Measurements from ENCODE around the gene FBXL13. TPM values are rescaled to one million over a fixed set of nuclear protein-coding genes. Genes with fewer than 3 reads are reported as not detected.
A peak's percentile ranks its signal among the peaks of the same experiment; 100 is the strongest.
"Not testable (repeated sequence)": the region's sequence is repeated elsewhere in the genome, so short reads cannot be mapped to it uniquely, and the experiment has no call there.

Gene FBXL13
- total RNA-seq, 2 experiments from 2014 or later = 0.15 to 0.17 TPM

- CTCF ChIA-PET; H3K9me3 Mint-ChIP-seq; DNase-seq; POLR2A ChIA-PET; H3K36me3 Mint-ChIP-seq (ENCODE audit: low read depth); H3K4me3 Mint-ChIP-seq; H3K27me3 Mint-ChIP-seq; H3K4me1 Mint-ChIP-seq; H3K27ac Mint-ChIP-seq: not testable (repeated sequence)
Observed at GRCh38 chr7:102902052-102902451, 172.5 kb downstream of the FBXL13 start.

DNA sequence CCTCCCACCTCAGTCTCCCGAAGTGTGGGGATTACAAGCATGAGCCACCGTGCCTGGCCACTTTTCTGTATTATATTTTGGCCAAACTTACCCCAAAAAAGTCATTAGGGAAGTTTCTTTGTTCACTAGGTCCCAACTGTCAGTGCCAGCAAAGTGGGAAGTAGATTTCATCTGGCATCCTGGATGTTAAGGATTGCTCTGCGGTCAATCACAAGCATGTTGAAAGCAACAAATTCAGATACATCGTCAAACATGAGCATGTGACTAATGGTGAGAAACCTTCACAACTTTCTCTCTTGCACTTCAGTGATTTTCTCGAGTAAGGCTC lies 176.1 kb downstream of the FBXL13 start:
- H3K27me3 Mint-ChIP-seq = peaks cover 6% of the 10 kb centered on the region
- no peaks in the 10 kb centered on the region for H3K36me3 Mint-ChIP-seq (ENCODE audit: low read depth)
- no peak overlapping the region for H3K27ac Mint-ChIP-seq
- H3K9me3 Mint-ChIP-seq = no peaks in the 10 kb centered on the region
- POLR2A ChIA-PET = no interaction called here
- CTCF ChIA-PET = no interaction called here
- no peak overlapping the region for H3K4me3 Mint-ChIP-seq
- no peak for DNase-seq
- H3K4me1 Mint-ChIP-seq = no peaks in the 10 kb centered on the region

DNA sequence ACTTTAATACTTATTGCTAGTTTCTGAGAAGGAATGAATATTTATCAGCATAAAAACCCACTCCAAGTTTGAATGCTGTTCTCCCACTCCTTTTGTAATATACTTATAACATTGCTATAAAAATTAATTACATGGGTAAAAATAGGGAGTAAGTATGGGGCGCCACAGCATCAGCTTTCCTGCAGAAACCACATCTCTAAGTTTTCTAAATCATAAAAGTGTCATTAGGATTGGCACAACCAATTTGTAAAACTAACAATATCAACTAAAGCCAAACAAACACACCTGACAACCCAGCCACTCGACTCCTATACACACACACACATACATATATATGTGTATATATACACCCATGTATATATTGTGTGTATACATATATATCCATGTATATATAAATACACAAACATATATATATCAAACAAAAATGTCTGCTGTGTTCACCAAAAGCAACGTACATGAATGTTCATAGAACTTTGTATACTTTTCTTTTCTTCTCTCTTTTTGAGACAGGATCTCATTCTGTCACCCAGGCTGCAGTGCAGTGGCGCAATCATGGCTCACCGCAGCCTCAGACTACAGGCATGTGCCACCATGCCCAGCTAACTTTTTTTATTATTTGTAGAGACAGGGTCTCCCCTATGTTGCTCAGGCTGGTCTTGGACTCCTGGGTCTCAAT lies 176.6 kb downstream of the FBXL13 start:
- Mint-ChIP-seq H3K9me3 (no peaks in the 10 kb centered on the region), H3K27ac (no peak overlapping the region), H3K27me3 (peaks cover 3% of the 10 kb centered on the region), H3K4me1 (no peaks in the 10 kb centered on the region), H3K4me3 (no peak overlapping the region), H3K36me3 (ENCODE audit: low read depth) (no peaks in the 10 kb centered on the region)
- POLR2A ChIA-PET = no interaction called here
- no peak for DNase-seq
- CTCF ChIA-PET = no interaction called here

DNA sequence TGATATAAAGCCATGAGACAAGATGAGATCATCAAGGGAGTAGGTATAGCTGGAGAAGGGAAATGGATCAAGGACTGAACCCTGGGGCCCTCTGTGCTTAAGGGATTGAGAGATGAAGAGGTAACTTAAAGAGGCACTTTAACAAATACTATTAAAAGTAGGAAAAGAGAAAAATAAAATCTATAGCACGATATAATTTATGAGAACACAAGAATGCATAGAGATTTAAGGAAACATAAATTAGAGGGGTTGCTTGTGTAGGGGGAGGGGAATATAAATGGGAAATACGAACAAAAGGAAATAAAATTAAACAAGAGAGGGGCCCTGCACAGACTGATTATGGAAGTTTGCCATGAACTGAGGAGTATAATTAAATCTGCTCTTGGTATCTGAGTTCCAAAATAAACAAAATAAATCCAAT lies 177.4 kb downstream of the FBXL13 start:
- Mint-ChIP-seq H3K9me3 (no peaks in the 10 kb centered on the region), H3K27me3 (peaks cover 2% of the 10 kb centered on the region), H3K4me1 (no peaks in the 10 kb centered on the region), H3K36me3 (ENCODE audit: low read depth) (no peaks in the 10 kb centered on the region), H3K27ac (no peak overlapping the region), H3K4me3 (no peak overlapping the region)
- ChIA-PET POLR2A (no interaction called here), CTCF (no interaction called here)
- DNase-seq = no peak

DNA sequence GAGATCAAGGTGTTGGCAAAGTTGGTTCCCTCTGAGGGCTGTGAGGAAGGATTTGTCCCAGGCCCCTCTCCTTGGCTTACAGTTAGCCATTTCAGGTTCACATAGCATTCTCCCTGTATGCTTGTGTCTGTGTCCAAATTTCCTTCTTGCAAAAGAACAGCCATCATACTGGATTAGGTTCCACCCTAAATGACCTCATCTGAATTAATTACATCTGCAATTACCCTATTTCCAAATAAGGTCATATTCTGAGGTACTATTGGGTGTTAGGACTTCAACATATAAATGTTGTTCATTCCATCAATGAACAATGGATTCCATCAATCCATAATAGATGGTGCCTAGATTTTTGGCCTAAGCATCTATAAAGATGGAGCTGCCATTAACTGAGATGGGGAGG lies 178.0 kb downstream of the FBXL13 start:
- peak overlapping the region; percentile 9 for H3K27ac Mint-ChIP-seq
- no peak for DNase-seq
- no peaks in the 10 kb centered on the region for H3K9me3 Mint-ChIP-seq
- CTCF ChIA-PET = interaction anchor here (0.6 kb wide), 1 partner anchor 59 kb away, joined by 4 read pairs; no protein-coding TSS in a partner anchor
- POLR2A ChIA-PET = interaction anchor here (0.6 kb wide), 1 partner anchor 50 kb away, joined by 3 read pairs; no protein-coding TSS in a partner anchor
- no peaks in the 10 kb centered on the region for H3K27me3 Mint-ChIP-seq
- H3K36me3 Mint-ChIP-seq (ENCODE audit: low read depth) = no peaks in the 10 kb centered on the region
- H3K4me3 Mint-ChIP-seq = no peak overlapping the region
- H3K4me1 Mint-ChIP-seq = no peaks in the 10 kb centered on the region

GRCh38 chr7:102895602-102896001 lies 179.0 kb downstream of the FBXL13 start:
- no peak overlapping the region for H3K4me3 Mint-ChIP-seq
- no peaks in the 10 kb centered on the region for H3K4me1 Mint-ChIP-seq
- POLR2A ChIA-PET = no interaction called here

GRCh38 chr7:102892631-102893278 lies 181.8 kb downstream of the FBXL13 start:
- Mint-ChIP-seq H3K9me3 (no peaks in the 10 kb centered on the region), H3K4me3 (no peak overlapping the region), H3K4me1 (no peaks in the 10 kb centered on the region), H3K36me3 (ENCODE audit: low read depth) (no peaks in the 10 kb centered on the region), H3K27me3 (peaks cover 2% of the 10 kb centered on the region), H3K27ac (no peak overlapping the region)
- ChIA-PET CTCF (no interaction called here), POLR2A (no interaction called here)
- DNase-seq = no peak

More at GRCh38 chr7:102895602-102896001, 179.0 kb downstream of the FBXL13 start:
- CTCF ChIA-PET = no interaction called here
- no peak for DNase-seq
- Mint-ChIP-seq H3K27me3 (no peaks in the 10 kb centered on the region), H3K9me3 (no peaks in the 10 kb centered on the region), H3K27ac (no peak overlapping the region), H3K36me3 (ENCODE audit: low read depth) (no peaks in the 10 kb centered on the region)

GRCh38 chr7:102891693-102892261 lies 182.8 kb downstream of the FBXL13 start:
- H3K27me3 Mint-ChIP-seq = peaks cover 2% of the 10 kb centered on the region
- H3K36me3 Mint-ChIP-seq (ENCODE audit: low read depth) = no peaks in the 10 kb centered on the region
- ChIA-PET CTCF (interaction anchor here (1.5 kb wide), 1 partner anchor 29 kb away, joined by 4 read pairs; no protein-coding TSS in a partner anchor), POLR2A (no interaction called here)
- no peaks in the 10 kb centered on the region for H3K4me1 Mint-ChIP-seq
- DNase-seq = no peak
- H3K9me3 Mint-ChIP-seq = no peaks in the 10 kb centered on the region
- H3K27ac Mint-ChIP-seq = no peak overlapping the region
- H3K4me3 Mint-ChIP-seq = no peak overlapping the region

DNA sequence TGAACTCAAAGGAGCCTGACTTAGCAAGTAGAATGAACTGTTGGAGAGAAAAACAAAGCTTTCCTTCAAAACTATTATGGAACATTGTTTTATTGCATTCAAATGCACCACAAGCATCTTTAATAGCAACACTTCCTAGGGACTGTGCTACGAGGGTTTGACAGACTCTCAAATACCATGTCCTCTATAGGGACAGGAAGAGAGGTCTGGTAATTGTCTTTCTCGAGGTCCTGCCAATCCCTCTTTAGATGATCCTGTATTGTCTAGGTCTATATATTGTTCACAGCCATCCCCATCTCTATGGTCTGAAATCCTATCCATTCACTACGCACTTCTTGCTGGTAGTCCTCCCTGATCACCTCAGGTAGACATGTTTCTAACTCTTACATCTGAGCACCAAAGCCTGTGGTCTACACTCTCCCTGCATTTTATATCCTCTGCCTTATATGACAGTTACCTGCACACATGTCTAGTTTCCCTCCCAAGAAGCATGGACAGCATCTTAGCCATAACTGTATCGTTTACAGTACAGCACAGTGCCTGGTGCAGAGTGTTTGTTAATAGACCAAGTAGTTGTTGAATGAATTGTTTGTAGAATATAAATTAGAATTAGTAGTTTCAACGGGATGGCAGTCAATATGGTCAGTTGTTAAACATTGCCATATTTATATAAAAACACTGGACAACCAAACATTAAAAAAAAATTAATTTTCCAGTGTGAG lies 183.5 kb downstream of the FBXL13 start:
- Mint-ChIP-seq H3K9me3 (no peaks in the 10 kb centered on the region), H3K4me3 (no peak overlapping the region), H3K27ac (no peak overlapping the region), H3K4me1 (no peaks in the 10 kb centered on the region), H3K36me3 (ENCODE audit: low read depth) (no peaks in the 10 kb centered on the region), H3K27me3 (peaks cover 2% of the 10 kb centered on the region)
- ChIA-PET CTCF (interaction anchor here (1.5 kb wide), 1 partner anchor 28 kb away, joined by 4 read pairs; no protein-coding TSS in a partner anchor), POLR2A (no interaction called here)
- DNase-seq = no peak

GRCh38 chr7:102890292-102890970 lies 184.2 kb downstream of the FBXL13 start:
- Mint-ChIP-seq H3K27me3 (peaks cover 2% of the 10 kb centered on the region), H3K4me3 (no peak overlapping the region), H3K27ac (no peak overlapping the region), H3K4me1 (no peaks in the 10 kb centered on the region), H3K36me3 (ENCODE audit: low read depth) (no peaks in the 10 kb centered on the region), H3K9me3 (no peaks in the 10 kb centered on the region)
- CTCF ChIA-PET = interaction anchor here (1.5 kb wide), 1 partner anchor 28 kb away, joined by 4 read pairs; no protein-coding TSS in a partner anchor
- no peak for DNase-seq
- POLR2A ChIA-PET = no interaction called here

DNA sequence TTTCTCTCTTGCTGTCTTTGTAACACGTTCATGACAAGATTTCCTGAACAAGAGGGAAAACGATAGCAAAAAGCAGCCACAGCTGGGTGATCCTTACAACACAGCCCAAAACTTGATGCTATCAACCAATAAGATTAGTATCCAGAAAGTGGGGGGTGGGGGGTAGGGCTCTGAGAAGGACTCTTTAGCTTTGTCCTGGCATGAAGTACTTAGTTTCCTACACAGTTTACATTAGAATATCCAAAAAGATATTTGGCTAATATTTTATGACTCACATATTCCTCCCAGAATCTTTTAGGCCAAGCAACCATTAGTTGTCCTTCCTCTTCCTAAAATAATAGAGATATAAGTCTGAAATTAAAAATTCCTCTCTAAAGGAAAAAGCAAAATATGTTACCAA lies 184.7 kb downstream of the FBXL13 start:
- no peak for DNase-seq
- CTCF ChIA-PET = interaction anchor here (0.8 to 1.5 kb wide), 2 partner anchors 27 to 46 kb away, joined by 3 to 4 read pairs; no protein-coding TSS in a partner anchor
- peaks cover 2% of the 10 kb centered on the region for H3K27me3 Mint-ChIP-seq
- H3K4me1 Mint-ChIP-seq = no peaks in the 10 kb centered on the region
- no peaks in the 10 kb centered on the region for H3K36me3 Mint-ChIP-seq (ENCODE audit: low read depth)
- POLR2A ChIA-PET = no interaction called here
- no peak overlapping the region for H3K27ac Mint-ChIP-seq
- H3K9me3 Mint-ChIP-seq = no peaks in the 10 kb centered on the region
- no peak overlapping the region for H3K4me3 Mint-ChIP-seq

DNA sequence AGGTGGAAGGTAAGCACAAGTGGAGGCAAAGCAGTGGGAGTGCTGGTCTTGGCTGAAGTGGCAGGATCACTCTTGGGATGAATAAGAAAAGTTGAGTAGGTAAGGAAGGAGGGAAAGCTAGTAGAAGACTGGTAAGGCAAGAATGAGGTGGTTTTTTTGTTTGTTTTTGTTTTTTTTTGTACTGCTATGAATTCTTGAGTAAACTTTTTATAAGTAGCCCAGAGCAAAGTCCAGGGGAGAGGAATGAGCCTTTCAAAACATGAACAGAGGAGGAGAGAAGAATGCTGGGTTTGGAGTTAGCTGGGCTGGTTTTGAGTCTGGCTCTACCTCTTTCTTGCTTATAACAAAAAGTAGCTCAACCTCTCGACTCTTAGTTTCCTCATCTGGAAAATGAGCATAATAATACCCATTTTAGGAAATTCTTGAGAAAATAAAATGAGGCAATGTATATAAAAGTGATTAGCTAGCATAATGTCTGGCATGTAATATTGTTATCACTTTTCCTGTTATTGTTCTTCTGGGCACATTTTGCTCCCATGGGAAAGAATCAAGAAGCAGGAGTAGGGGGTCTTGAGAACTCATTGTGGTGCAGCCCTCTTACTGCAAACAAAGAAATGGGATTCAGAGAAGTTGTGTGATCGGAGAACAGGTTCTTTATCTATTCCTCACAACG lies 185.9 kb downstream of the FBXL13 start:
- H3K4me3 Mint-ChIP-seq = no peak overlapping the region
- no peaks in the 10 kb centered on the region for H3K9me3 Mint-ChIP-seq
- H3K4me1 Mint-ChIP-seq = no peaks in the 10 kb centered on the region
- CTCF ChIA-PET = no interaction called here
- no peak overlapping the region for H3K27ac Mint-ChIP-seq
- peaks cover 2% of the 10 kb centered on the region for H3K27me3 Mint-ChIP-seq
- H3K36me3 Mint-ChIP-seq (ENCODE audit: low read depth) = no peaks in the 10 kb centered on the region
- POLR2A ChIA-PET = no interaction called here
- DNase-seq = no peak
